ENCODE measurements around the gene NLGN1.

The NLGN1 gene

GRCh38 chr3:173865900-173866498 is 468.5 kb downstream of the NLGN1 start:
- DNase-seq: no peak

GRCh38 chr3:173869766-173870165 is 472.2 kb downstream of the NLGN1 start:
- no peak for DNase-seq

- DNase-seq: no peak
These were observed 473.4 kb downstream of the NLGN1 start for GRCh38 chr3:173870976-173871375.

- no peak for DNase-seq
These were observed 478.2 kb downstream of the NLGN1 start for GRCh38 chr3:173875790-173876189.

GRCh38 chr3:173876476-173876875 is 478.9 kb downstream of the NLGN1 start:
- no peak for DNase-seq

- no peak for DNase-seq
These were observed 490.3 kb downstream of the NLGN1 start for GRCh38 chr3:173887888-173888287.

GRCh38 chr3:173889596-173889995 is 492.1 kb downstream of the NLGN1 start:
- DNase-seq: no peak

GRCh38 chr3:173890091-173890490 is 492.5 kb downstream of the NLGN1 start:
- no peak for DNase-seq

- no peak for DNase-seq
These were observed 493.9 kb downstream of the NLGN1 start for GRCh38 chr3:173891272-173892100.

- no peak for DNase-seq
These were observed 495.0 kb downstream of the NLGN1 start for GRCh38 chr3:173892547-173892946.

GRCh38 chr3:173893066-173893465 is 495.5 kb downstream of the NLGN1 start:
- no peak for DNase-seq

- DNase-seq: no peak
These were observed 496.3 kb downstream of the NLGN1 start for GRCh38 chr3:173893835-173894234.

- no peak for DNase-seq
These were observed 500.1 kb downstream of the NLGN1 start for GRCh38 chr3:173897631-173898030.

- no peak for DNase-seq
These were observed 504.1 kb downstream of the NLGN1 start for GRCh38 chr3:173901649-173902048.

GRCh38 chr3:173902401-173902800 is 504.9 kb downstream of the NLGN1 start:
- DNase-seq: no peak

- DNase-seq: no peak
These were observed 505.3 kb downstream of the NLGN1 start for GRCh38 chr3:173902871-173903270.

- no peak for DNase-seq
These were observed 507.8 kb downstream of the NLGN1 start for GRCh38 chr3:173905381-173905780.

- DNase-seq: no peak
These were observed 513.9 kb downstream of the NLGN1 start for GRCh38 chr3:173911446-173911845.

GRCh38 chr3:173912126-173912525 is 514.6 kb downstream of the NLGN1 start:
- no peak for DNase-seq

- DNase-seq: no peak
These were observed 515.9 kb downstream of the NLGN1 start for GRCh38 chr3:173913397-173913796.

GRCh38 chr3:173913974-173914421 is 516.5 kb downstream of the NLGN1 start:
- no peak for DNase-seq

GRCh38 chr3:173916799-173917198 is 519.3 kb downstream of the NLGN1 start:
- DNase-seq: no peak

- DNase-seq: no peak
These were observed 522.8 kb downstream of the NLGN1 start for GRCh38 chr3:173920386-173920785.

- no peak for DNase-seq
These were observed 524.2 kb downstream of the NLGN1 start for GRCh38 chr3:173921732-173922131.

GRCh38 chr3:173923204-173923603 is 525.7 kb downstream of the NLGN1 start:
- DNase-seq: no peak

Data from stimulated activated naive CD4-positive, alpha-beta T cell treated with Interleukin-2 at 50 U/mL for 16 hours (primary cell).